Epithelial cell of prostate (primary cell): ENCODE measurements around the gene FOLR3.
"Not testable (repeated sequence)": the region's sequence is repeated elsewhere in the genome, so short reads cannot be mapped to it uniquely, and the experiment has no call there.

ENCODE experiments used
- DNase-seq: peaks from one replicate; pipeline ENCODE4 v3.0.0-alpha.2; 2011; ENCODE audit warnings: low read depth, low spot score
- H3K27ac ChIP-seq: fragments of 450-650 bp; 2 replicates; pipeline ENCODE4 v1.5.1; 2017; ENCODE audit warnings: mild to moderate bottlenecking

Gene FOLR3

GRCh38 chr11:72157131-72157530, 21.6 kb downstream of the FOLR3 start:
- H3K27ac ChIP-seq: no peak overlapping the region
- no peak for DNase-seq

- DNase-seq: no peak
- no peak overlapping the region for H3K27ac ChIP-seq
Observed at GRCh38 chr11:72160319-72160718, 24.8 kb downstream of the FOLR3 start.

GRCh38 chr11:72162891-72163492, 27.5 kb downstream of the FOLR3 start:
- no peak overlapping the region for H3K27ac ChIP-seq
- no peak for DNase-seq

- peak overlapping the region; percentile 26 for H3K27ac ChIP-seq
- DNase-seq: not testable (repeated sequence)
Observed at GRCh38 chr11:72164187-72164586, 28.7 kb downstream of the FOLR3 start.

- DNase-seq: not testable (repeated sequence)
Observed at GRCh38 chr11:72169046-72169555, 33.6 kb downstream of the FOLR3 start.

GRCh38 chr11:72169754-72170153, 34.2 kb downstream of the FOLR3 start:
- peak overlapping the region; percentile 35 for H3K27ac ChIP-seq

More at GRCh38 chr11:72169046-72169555, 33.6 kb downstream of the FOLR3 start:
- H3K27ac ChIP-seq: peak overlapping the region; percentile 35

GRCh38 chr11:72172043-72172442, 36.5 kb downstream of the FOLR3 start:
- not testable (repeated sequence) for DNase-seq

More at GRCh38 chr11:72169754-72170153, 34.2 kb downstream of the FOLR3 start:
- not testable (repeated sequence) for DNase-seq

GRCh38 chr11:72173291-72173690, 37.8 kb downstream of the FOLR3 start:
- no peak for DNase-seq
- peak overlapping the region; percentile 82 for H3K27ac ChIP-seq

More at GRCh38 chr11:72172043-72172442, 36.5 kb downstream of the FOLR3 start:
- H3K27ac ChIP-seq: not testable (repeated sequence)

GRCh38 chr11:72174302-72175070, 39.0 kb downstream of the FOLR3 start:
- DNase-seq: peak; percentile 3
- H3K27ac ChIP-seq: peak overlapping the region; percentile 82

GRCh38 chr11:72177656-72178055, 42.1 kb downstream of the FOLR3 start:
- no peak overlapping the region for H3K27ac ChIP-seq

GRCh38 chr11:72179049-72179803, 43.7 kb downstream of the FOLR3 start:
- H3K27ac ChIP-seq: no peak overlapping the region
- no peak for DNase-seq

More at GRCh38 chr11:72177656-72178055, 42.1 kb downstream of the FOLR3 start:
- DNase-seq: no peak

- peak overlapping the region; percentile 86 for H3K27ac ChIP-seq
- DNase-seq: no peak
Observed at GRCh38 chr11:72179804-72180396, 44.4 kb downstream of the FOLR3 start.

- peak overlapping the region; percentile 86 for H3K27ac ChIP-seq
- not testable (repeated sequence) for DNase-seq
Observed at GRCh38 chr11:72180892-72181552, 45.5 kb downstream of the FOLR3 start.

- DNase-seq: not testable (repeated sequence)
- peak overlapping the region; percentile 86 for H3K27ac ChIP-seq
Observed at GRCh38 chr11:72181553-72181958, 46.0 kb downstream of the FOLR3 start.

GRCh38 chr11:72188267-72188666, 52.7 kb downstream of the FOLR3 start:
- no peak for DNase-seq
- no peak overlapping the region for H3K27ac ChIP-seq
